HepG2 (cell line): ENCODE results near the gene PADI1. TPM values are rescaled to one million over a fixed set of nuclear protein-coding genes. Genes with fewer than 3 reads are reported as not detected.

Source experiments
- ATAC-seq: fragments of 200-7000 bp; cut with Tn5 transposase; 3 replicates; pipeline ENCODE4 v1.9.1; 2020; ENCODE audit warnings: mild to moderate bottlenecking, moderate library complexity
- BruUV-seq: library from RNA; stranded (reverse); fragments of 400-500 nt; replicated peaks from 2 replicates; lab custom pipeline; 2021; lab: Mats Ljungman, UMichigan
- CTCF ChIA-PET: fragments of 300-600 bp; formaldehyde crosslinking; extraction: SDS; loops from one replicate; lab custom pipeline; 2021; ENCODE audit warnings: low total read pairs, inconsistent platforms, low intra/inter-chr PET ratio; lab: Yijun Ruan, JAX
- POLR2A ChIA-PET: fragments of 350-600 bp; sonication (Branson Sonifier 250); formaldehyde crosslinking; loops from one replicate; lab custom pipeline; 2020; ENCODE audit warnings: antibody characterized with exemption, inconsistent platforms; lab: Yijun Ruan, JAX
- DNase-seq: peaks from one replicate; pipeline ENCODE4 v3.0.0-alpha.2; 2015; ENCODE audit warnings: low spot score
- FAIRE-seq: peaks from 3 replicates; lab custom pipeline; 2011; peaks lifted over from hg19 to GRCh38; lab: Jason Lieb, UNC
- H2AFZ ChIP-seq: one replicate; pipeline ENCODE4 v1.6.1; 2011; ENCODE audit warnings: low read length, inconsistent platforms
- H3K27ac ChIP-seq: fragments of 300-600 bp; 3 replicates; pipeline ENCODE4 v1.8.0; 2011; ENCODE audit warnings: mixed run types, mild to moderate bottlenecking, mixed read lengths, low read length, inconsistent platforms; ENCODE audit not compliant: insufficient read depth; ENCODE audit errors: extremely low read length
- H3K27me3 ChIP-seq, 2 experiments: fragments of 200-600 bp in 1 of 2; 2 replicates in 1 of 2; 3 replicates in 1 of 2; pipeline versions ENCODE4 v1.6.0 to v1.8.0; 2011; ENCODE audit warnings: low read length in 2 of 2, mild to moderate bottlenecking in 2 of 2, moderate library complexity in 2 of 2, inconsistent platforms in 1 of 2; ENCODE audit not compliant: insufficient read depth in 2 of 2, control insufficient read depth in 1 of 2
- H3K36me3 ChIP-seq, 2 experiments: fragments of 200-600 bp in 1 of 2; replicated peaks in 1 of 2; 2 replicates in 1 of 2; 3 replicates in 1 of 2; pipeline versions ENCODE4 v1.5.1 to v1.8.0; 2011; ENCODE audit warnings: low read length in 2 of 2, inconsistent platforms in 1 of 2; ENCODE audit not compliant: insufficient read depth in 2 of 2, control insufficient read depth in 1 of 2
- H3K4me1 ChIP-seq: 2 replicates; pipeline ENCODE4 v1.5.1; 2012; ENCODE audit warnings: low read length, inconsistent platforms; ENCODE audit not compliant: insufficient read depth
- H3K4me2 ChIP-seq: 2 replicates; pipeline ENCODE4 v1.6.0; 2011; ENCODE audit warnings: low read depth, low read length, inconsistent platforms
- H3K4me3 ChIP-seq, 3 experiments: fragments of 200-600 bp in 1 of 3; sonication (generic), shearing (Covaris generic) in 1 of 3; replicated peaks in 1 of 3; 2 replicates each; pipeline ENCODE4 v1.5.1; 2011 to 2016; ENCODE audit warnings: low read length in 3 of 3, inconsistent platforms in 2 of 3, low read depth in 2 of 3, mild to moderate bottlenecking in 2 of 3, control low read depth in 1 of 3, mixed read lengths in 1 of 3; ENCODE audit not compliant: insufficient read depth in 1 of 3
- H3K79me2 ChIP-seq: one replicate; pipeline ENCODE4 v1.6.1; 2011; ENCODE audit warnings: low read length, inconsistent platforms; ENCODE audit not compliant: insufficient read depth
- H3K9ac ChIP-seq: 2 replicates; pipeline ENCODE4 v1.6.0; 2011; ENCODE audit warnings: mild to moderate bottlenecking, low read depth, low read length, inconsistent platforms; ENCODE audit not compliant: insufficient read depth
- H3K9me3 ChIP-seq: 2 replicates; pipeline ENCODE4 v1.5.1; 2012; ENCODE audit warnings: mild to moderate bottlenecking, low read length
- H4K20me1 ChIP-seq: 2 replicates; pipeline ENCODE4 v1.6.0; 2011; ENCODE audit warnings: inconsistent platforms, mild to moderate bottlenecking, low read length, moderate library complexity; ENCODE audit not compliant: insufficient read depth
- ATF7-NPFF ChIP-seq: sonication (generic); formaldehyde crosslinking; IDR thresholded peaks from 2 replicates; pipeline ENCODE4 v1.8.1; 2023; ENCODE audit warnings: mild to moderate bottlenecking, low read depth, missing genetic modification reagents, moderate library complexity
- ESRRA ChIP-seq: sonication (generic); formaldehyde crosslinking; IDR thresholded peaks from 2 replicates; pipeline ENCODE4 v1.5.1; 2020; ENCODE audit warnings: mild to moderate bottlenecking, low read depth, missing genetic modification reagents
- FUBP1 ChIP-seq: sonication (generic); formaldehyde crosslinking; IDR thresholded peaks from 2 replicates; pipeline ENCODE4 v1.5.1; 2020; ENCODE audit warnings: missing genetic modification reagents, mild to moderate bottlenecking, borderline replicate concordance
- IKZF5 ChIP-seq: IDR thresholded peaks from 2 replicates; pipeline ENCODE4 v1.6.1; 2018; ENCODE audit warnings: missing genetic modification reagents, mild to moderate bottlenecking, missing compliant biosample characterization
- JDP2 ChIP-seq: sonication (generic); formaldehyde crosslinking; IDR thresholded peaks from 2 replicates; pipeline ENCODE4 v1.8.1; 2022; ENCODE audit warnings: missing genetic modification reagents, borderline replicate concordance
- KDM2A ChIP-seq: sonication (generic); formaldehyde crosslinking; IDR thresholded peaks from 2 replicates; pipeline ENCODE4 v1.4.0; 2020; ENCODE audit warnings: low read depth, missing genetic modification reagents, borderline replicate concordance
- MED8 ChIP-seq: sonication (generic); formaldehyde crosslinking; IDR thresholded peaks from 2 replicates; pipeline ENCODE4 v1.8.1; 2023; ENCODE audit warnings: mild to moderate bottlenecking, missing genetic modification reagents; ENCODE audit not compliant: insufficient replicate concordance
- NR2F2 ChIP-seq: IDR thresholded peaks from 2 replicates; pipeline ENCODE4 v1.6.1; 2012; ENCODE audit warnings: low read depth, inconsistent platforms, borderline replicate concordance
- RFX3 ChIP-seq: IDR thresholded peaks from 2 replicates; pipeline ENCODE4 v1.6.1; 2016; ENCODE audit warnings: missing biosample characterization, missing genetic modification reagents
- SNRNP70 ChIP-seq: fragments of 200-400 bp; formaldehyde crosslinking; IDR thresholded peaks from 2 replicates; pipeline ENCODE4 v1.6.1; 2017; ENCODE audit warnings: mild to moderate bottlenecking, low read depth, low read length, moderate library complexity
- USF2 ChIP-seq, 2 experiments: sonication (generic) in 1 of 2; formaldehyde crosslinking in 1 of 2; IDR thresholded peaks; 2 replicates each; pipeline versions ENCODE4 v1.5.1 to v1.6.1; 2011 to 2020; ENCODE audit warnings: borderline replicate concordance in 1 of 2, low read depth in 1 of 2, low read length in 1 of 2, mild to moderate bottlenecking in 1 of 2, missing genetic modification reagents in 1 of 2, moderate library complexity in 1 of 2
- ZNF10 ChIP-seq: sonication (generic); formaldehyde crosslinking; IDR thresholded peaks from 2 replicates; pipeline ENCODE4 v1.4.0; 2020; ENCODE audit warnings: mild to moderate bottlenecking, low read depth, missing genetic modification reagents, borderline replicate concordance
- ZNF30 ChIP-seq: sonication (generic); formaldehyde crosslinking; IDR thresholded peaks from 2 replicates; pipeline ENCODE4 v1.5.0; 2020; ENCODE audit warnings: mild to moderate bottlenecking, missing genetic modification reagents
- WGBS: methylation state at CpG from one replicate; pipeline ENCODE4 v1.1.6; 2017; ENCODE audit warnings: low lambda C conversion rate; 5-methylcytosine and 5-hydroxymethylcytosine counted together
- in situ Hi-C: cut with HindIII; loops from 2 replicates; pipeline ENCODE4 v1.10.0; 2017; ENCODE audit warnings: low pct_unique_long_range_greater_than_20kb; ENCODE audit not compliant: extremely low pct_ligation_motif_present
- intact Hi-C: fragments of 100-400 bp; cut with micrococcal nuclease; formaldehyde crosslinking; loops from one replicate; pipeline ENCODE4 v1.10.0; 2022; ENCODE audit not compliant: unreplicated experiment
- polyA plus RNA-seq, 8 experiments: library from polyadenylated mRNA; depleted of rRNA in 3 of 8; stranded (reverse) in 7 of 8; unstranded in 1 of 8; fragments of >200 nt; fragmentation: Illumina TruSeq in 4 of 8; extraction: Trizol in 4 of 8; gene quantifications; 2 replicates each; pipeline versions ENCODE4 v1.2.1 to v1.2.3, GENCODE V29; 2011 to 2016; ENCODE audit warnings: low read depth in 4 of 8, missing spikeins in 1 of 8, mixed read lengths in 1 of 8; ENCODE audit not compliant: insufficient read depth in 1 of 8
- total RNA-seq, 5 experiments: library from RNA; depleted of rRNA; stranded (reverse); fragments of >200 nt; fragmentation: Illumina TruSeq; extraction: Trizol; gene quantifications; 2 replicates each; pipeline ENCODE4 v1.2.3, GENCODE V29; 2016; ENCODE audit warnings: low read depth in 1 of 5
- TF ChIP-seq, protein P1 (sequence below): IDR thresholded peaks from 2 replicates; pipeline ENCODE4 v1.6.1; 2016; ENCODE audit warnings: missing biosample characterization, missing genetic modification reagents, low read depth
- TF ChIP-seq, protein P2 (sequence below): sonication (generic); formaldehyde crosslinking; IDR thresholded peaks from 2 replicates; pipeline ENCODE4 v1.8.1; 2023; ENCODE audit warnings: mild to moderate bottlenecking, moderate library complexity, missing genetic modification reagents

PADI1 gene
- total and polyA plus RNA-seq, 2 of the 13 experiments (the other 11 are each of a cell fraction or from before 2014, with no cell fraction given): not detected

GRCh38 chr1:17248781-17249180 lies 43.9 kb downstream of the PADI1 start, which contains the start of gene PADI3:
TSS of gene PADI3 (plus strand) at chr1:17249098. CDS start at chr1:17249138, 40 bp downstream.
- ChIA-PET POLR2A (no interaction called here), CTCF (no interaction called here)
- TF ChIP-seq IKZF5 (CRISPR knock-in tag) (no peak), KDM2A (CRISPR knock-in tag) (no peak), USF2 (IDR thresholded peaks at IDR 0.05; ENCODE audit: low read depth, low read length) (no peak), USF2 (CRISPR knock-in tag; IDR thresholded peaks at IDR 0.05; ENCODE audit: borderline replicate concordance) (no peak), JDP2 (CRISPR knock-in tag) (no peak), ATF7-NPFF (CRISPR knock-in tag) (no peak), FUBP1 (CRISPR knock-in tag) (no peak), ZNF30 (no peak), RFX3 (no peak), MED8 (CRISPR knock-in tag) (no peak), NR2F2 (no peak), SNRNP70 (no peak), ESRRA (CRISPR knock-in tag) (no peak), ZNF10 (no peak)
- TF ChIP-seq, protein P1, sequence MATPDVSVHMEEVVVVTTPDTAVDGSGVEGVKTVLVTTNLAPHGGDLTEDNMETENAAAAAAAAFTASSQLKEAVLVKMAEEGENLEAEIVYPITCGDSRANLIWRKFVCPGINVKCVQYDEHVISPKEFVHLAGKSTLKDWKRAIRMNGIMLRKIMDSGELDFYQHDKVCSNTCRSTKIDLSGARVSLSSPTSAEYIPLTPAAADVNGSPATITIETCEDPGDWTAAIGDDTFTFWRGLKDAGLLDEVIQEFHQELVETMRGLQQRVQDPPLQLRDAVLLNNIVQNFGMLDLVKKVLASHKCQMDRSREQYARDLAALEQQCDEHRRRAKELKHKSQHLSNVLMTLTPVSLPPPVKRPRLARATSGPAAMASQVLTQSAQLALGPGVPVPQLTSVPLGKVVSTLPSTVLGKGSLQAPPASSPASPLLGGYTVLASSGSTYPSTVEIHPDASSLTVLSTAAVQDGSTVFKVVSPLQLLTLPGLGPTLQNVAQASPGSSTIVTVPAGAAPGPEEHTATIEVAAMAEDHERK (CRISPR knock-in tag): no peak
- TF ChIP-seq, protein P2, sequence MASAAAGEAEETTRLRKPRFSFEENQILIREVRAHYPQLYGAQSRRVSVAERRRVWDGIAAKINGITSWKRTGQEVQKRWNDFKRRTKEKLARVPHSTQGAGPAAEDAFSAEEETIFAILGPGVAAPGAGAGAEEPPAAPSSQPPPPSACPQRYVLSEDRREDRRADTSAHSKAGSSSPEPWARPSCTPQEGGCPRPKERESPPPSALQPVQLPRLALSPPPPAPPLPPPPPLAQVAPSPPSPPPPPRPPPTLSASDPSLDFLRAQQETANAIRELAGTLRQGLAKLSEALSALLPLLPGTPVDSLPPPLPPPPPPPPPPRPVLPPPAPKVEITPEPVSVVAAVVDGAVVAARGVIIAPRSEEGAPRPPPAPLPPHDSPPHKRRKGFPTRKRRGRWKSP (CRISPR knock-in tag): no peak
- FAIRE-seq (no peak), ATAC-seq (no peak), DNase-seq (no peak)
- Histone ChIP-seq H3K79me2 (no peaks in the 10 kb centered on the region), H4K20me1 (no peaks in the 10 kb centered on the region), H3K4me2 (no peak within 1 kb of the TSS), H2AFZ (no peak within 1 kb of the TSS), H3K9me3 (no peaks in the 10 kb centered on the region), H3K4me1 (no peaks in the 10 kb centered on the region), H3K27ac (no peak within 1 kb of the TSS), H3K9ac (no peak within 1 kb of the TSS), H3K4me3 (no peak within 1 kb of the TSS), H3K27me3 (peaks cover 2 to 47% of the 10 kb centered on the region in 2 experiments; a peak in 3 of 5 replicates), H3K36me3 (no peaks in the 10 kb centered on the region)
- intact Hi-C loops (no loop called here), in situ Hi-C loops (loop anchor here (25.0 kb wide), 1 partner anchor 286 kb away; no protein-coding TSS in a partner anchor)
- BruUV-seq: no TSS peak
- no CpG with 5 or more reads among the region's 9 CpGs for WGBS
